OCI-LY7 (cell line): Measurements from ENCODE around the gene MRPL2.

Source experiments
- EZH2phosphoT487 ChIP-seq: fragments of 200-600 bp; sonication (generic); IDR thresholded peaks from 2 replicates; pipeline ENCODE4 v1.6.1; 2018; ENCODE audit warnings: low read depth, borderline replicate concordance, mild to moderate bottlenecking, mixed run types, antibody characterized with exemption, low read length, moderate library complexity, mixed read lengths
- TF ChIP-seq, protein P1 (sequence below): fragments of 200-600 bp; sonication (generic); conservative IDR thresholded peaks from 2 replicates; pipeline ENCODE4 v1.5.1; 2014; ENCODE audit warnings: mild to moderate bottlenecking, antibody characterized with exemption, low read length, moderate library complexity, mixed read lengths

DNA sequence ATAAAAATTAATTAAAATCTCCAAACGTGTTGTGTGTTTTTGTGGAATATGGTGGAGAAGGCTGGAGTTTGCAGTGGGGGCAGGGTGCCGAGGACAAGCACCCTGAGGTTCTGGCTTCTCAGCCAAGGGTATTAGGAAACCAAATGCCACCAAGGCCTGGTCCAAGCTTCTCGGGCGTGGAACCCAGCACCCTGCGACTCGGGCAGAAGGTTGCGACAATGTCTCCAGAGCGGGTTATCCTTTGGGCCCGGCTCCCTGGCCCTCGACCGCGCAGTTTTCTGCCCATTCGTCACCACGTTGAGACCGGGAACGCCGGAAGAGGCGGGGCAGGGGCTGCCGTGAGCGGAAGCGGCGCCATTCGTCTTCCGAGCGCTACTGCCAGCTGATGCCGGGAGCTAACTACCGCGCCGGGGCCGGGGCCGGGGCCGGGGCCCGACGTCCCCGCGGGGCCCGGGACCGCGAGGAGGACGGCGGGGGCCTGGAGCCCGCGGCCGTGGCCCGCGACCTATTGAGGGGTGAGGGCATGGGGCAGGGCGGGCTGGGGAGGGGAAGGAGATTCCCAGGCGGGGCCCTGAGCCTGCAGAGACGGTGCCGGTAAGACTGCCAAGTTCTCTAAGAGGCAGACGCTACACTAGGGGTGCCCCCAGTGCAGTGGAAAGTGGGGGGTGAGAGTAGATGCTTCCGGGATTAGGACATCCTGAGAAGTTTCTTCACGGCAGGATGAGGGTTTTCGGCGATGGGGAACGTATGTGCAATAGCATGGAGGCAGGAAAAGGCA is 37.8 kb downstream of the MRPL2 start, which contains the start of gene RRP36:
- TF ChIP-seq, protein P1, sequence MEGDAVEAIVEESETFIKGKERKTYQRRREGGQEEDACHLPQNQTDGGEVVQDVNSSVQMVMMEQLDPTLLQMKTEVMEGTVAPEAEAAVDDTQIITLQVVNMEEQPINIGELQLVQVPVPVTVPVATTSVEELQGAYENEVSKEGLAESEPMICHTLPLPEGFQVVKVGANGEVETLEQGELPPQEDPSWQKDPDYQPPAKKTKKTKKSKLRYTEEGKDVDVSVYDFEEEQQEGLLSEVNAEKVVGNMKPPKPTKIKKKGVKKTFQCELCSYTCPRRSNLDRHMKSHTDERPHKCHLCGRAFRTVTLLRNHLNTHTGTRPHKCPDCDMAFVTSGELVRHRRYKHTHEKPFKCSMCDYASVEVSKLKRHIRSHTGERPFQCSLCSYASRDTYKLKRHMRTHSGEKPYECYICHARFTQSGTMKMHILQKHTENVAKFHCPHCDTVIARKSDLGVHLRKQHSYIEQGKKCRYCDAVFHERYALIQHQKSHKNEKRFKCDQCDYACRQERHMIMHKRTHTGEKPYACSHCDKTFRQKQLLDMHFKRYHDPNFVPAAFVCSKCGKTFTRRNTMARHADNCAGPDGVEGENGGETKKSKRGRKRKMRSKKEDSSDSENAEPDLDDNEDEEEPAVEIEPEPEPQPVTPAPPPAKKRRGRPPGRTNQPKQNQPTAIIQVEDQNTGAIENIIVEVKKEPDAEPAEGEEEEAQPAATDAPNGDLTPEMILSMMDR: no peak
- TF ChIP-seq EZH2phosphoT487: no peak
